MCF 10A (cell line): ENCODE measurements around the gene GLTP. TPM values are rescaled to one million over a fixed set of nuclear protein-coding genes. Genes with fewer than 3 reads are reported as not detected.

Experiments used
- BruUV-seq: library from RNA; stranded (reverse); fragments of 400-500 nt; replicated peaks from 2 replicates; lab custom pipeline; 2021; lab: Mats Ljungman, UMichigan
- CTCF ChIA-PET: fragments of 300-600 bp; sonication (Branson Sonifier 250); formaldehyde crosslinking; extraction: SDS; loops from one replicate; lab custom pipeline; 2021; ENCODE audit warnings: antibody characterized with exemption, inconsistent platforms; lab: Yijun Ruan, JAX
- POLR2A ChIA-PET: fragments of 300-600, 350-650 bp; sonication (Branson Sonifier 250); formaldehyde crosslinking; extraction: SDS; loops from one replicate; lab custom pipeline; 2020; ENCODE audit warnings: antibody characterized with exemption, inconsistent platforms; lab: Yijun Ruan, JAX
- DNase-seq: peaks from one replicate; pipeline ENCODE4 v3.0.0-alpha.2; 2018; ENCODE audit not compliant: unreplicated experiment
- H3K27ac Mint-ChIP-seq: one replicate; pipeline ENCODE4 v1.8.0; 2022; ENCODE audit warnings: mild to moderate bottlenecking, low read depth, mixed read lengths; ENCODE audit not compliant: unreplicated experiment
- H3K27me3 Mint-ChIP-seq: one replicate; pipeline ENCODE4 v1.8.0; 2022; ENCODE audit warnings: mixed read lengths; ENCODE audit not compliant: insufficient read depth, unreplicated experiment
- H3K36me3 Mint-ChIP-seq: one replicate; pipeline ENCODE4 v1.8.0; 2022; ENCODE audit warnings: mild to moderate bottlenecking, moderate library complexity, mixed read lengths; ENCODE audit not compliant: insufficient read depth, unreplicated experiment
- H3K4me1 Mint-ChIP-seq: one replicate; pipeline ENCODE4 v1.8.0; 2022; ENCODE audit warnings: mixed read lengths; ENCODE audit not compliant: insufficient read depth, unreplicated experiment
- H3K4me3 Mint-ChIP-seq: one replicate; pipeline ENCODE4 v1.8.0; 2022; ENCODE audit warnings: mild to moderate bottlenecking, moderate library complexity, mixed read lengths; ENCODE audit not compliant: unreplicated experiment
- H3K9me3 Mint-ChIP-seq: one replicate; pipeline ENCODE4 v1.8.0; 2022; ENCODE audit warnings: mixed read lengths; ENCODE audit not compliant: unreplicated experiment
- intact Hi-C: fragments of 100-400 bp; cut with micrococcal nuclease; formaldehyde crosslinking; loops from 2 replicates; pipeline ENCODE4 v1.14.1; 2022
- total RNA-seq: library from RNA; stranded (reverse); gene quantifications from 2 replicates; pipeline ENCODE4 v1.2.3, GENCODE V29; 2022
- TF ChIP-seq, protein P1 (sequence below): fragments of 200-600 bp; IDR thresholded peaks from one replicate; pipeline ENCODE4 v1.8.0; 2022; ENCODE audit warnings: antibody characterized with exemption, mild to moderate bottlenecking; ENCODE audit not compliant: unreplicated experiment

The GLTP gene
- total RNA-seq, 1 experiment from 2014 or later: 37.2 TPM

DNA sequence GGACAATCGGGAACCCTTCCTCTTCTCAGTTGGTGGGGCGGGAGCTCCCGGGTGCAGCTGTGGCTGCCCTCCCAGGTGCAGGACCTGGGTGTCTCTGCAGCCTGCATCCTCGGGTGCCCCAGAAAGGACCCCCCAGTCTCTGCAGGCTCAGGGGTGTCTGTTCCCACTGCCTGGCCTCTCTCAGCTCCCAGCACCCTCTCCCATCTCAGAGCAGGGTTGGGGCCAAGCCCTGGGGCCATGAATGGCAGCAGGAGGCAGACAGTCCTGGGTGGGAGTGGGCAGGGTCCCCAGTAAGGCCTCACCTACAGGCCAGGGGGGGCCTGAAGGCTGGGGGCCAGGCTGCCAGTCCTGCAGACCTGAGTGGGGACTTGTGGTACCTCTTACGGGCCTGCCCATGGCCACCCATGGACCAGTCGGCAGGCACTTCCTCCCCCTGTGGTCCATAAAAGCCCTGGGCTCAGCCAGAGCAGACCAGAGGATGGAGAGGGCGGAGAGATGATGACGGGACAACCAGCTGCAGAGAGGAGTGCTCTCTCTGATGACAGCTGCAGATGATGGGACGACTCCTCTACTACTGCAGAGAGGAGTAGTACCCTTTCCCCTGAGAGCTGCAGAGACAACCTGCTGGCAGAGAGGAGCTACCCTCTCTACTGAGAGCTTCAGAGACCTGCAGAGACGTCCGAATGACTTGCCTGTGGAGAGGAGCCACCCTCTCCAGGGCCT, 46.3 kb upstream of the GLTP start:
- H3K4me1 Mint-ChIP-seq: no peaks in the 10 kb centered on the region
- no peaks in the 10 kb centered on the region for H3K9me3 Mint-ChIP-seq
- ChIA-PET POLR2A (no interaction called here), CTCF (interaction anchor here (0.7 to 3.2 kb wide), 13 partner anchors 11 to 766 kb away, joined by 3 to 21 read pairs (median 5); no protein-coding TSS in a partner anchor)
- TF ChIP-seq, protein P1, sequence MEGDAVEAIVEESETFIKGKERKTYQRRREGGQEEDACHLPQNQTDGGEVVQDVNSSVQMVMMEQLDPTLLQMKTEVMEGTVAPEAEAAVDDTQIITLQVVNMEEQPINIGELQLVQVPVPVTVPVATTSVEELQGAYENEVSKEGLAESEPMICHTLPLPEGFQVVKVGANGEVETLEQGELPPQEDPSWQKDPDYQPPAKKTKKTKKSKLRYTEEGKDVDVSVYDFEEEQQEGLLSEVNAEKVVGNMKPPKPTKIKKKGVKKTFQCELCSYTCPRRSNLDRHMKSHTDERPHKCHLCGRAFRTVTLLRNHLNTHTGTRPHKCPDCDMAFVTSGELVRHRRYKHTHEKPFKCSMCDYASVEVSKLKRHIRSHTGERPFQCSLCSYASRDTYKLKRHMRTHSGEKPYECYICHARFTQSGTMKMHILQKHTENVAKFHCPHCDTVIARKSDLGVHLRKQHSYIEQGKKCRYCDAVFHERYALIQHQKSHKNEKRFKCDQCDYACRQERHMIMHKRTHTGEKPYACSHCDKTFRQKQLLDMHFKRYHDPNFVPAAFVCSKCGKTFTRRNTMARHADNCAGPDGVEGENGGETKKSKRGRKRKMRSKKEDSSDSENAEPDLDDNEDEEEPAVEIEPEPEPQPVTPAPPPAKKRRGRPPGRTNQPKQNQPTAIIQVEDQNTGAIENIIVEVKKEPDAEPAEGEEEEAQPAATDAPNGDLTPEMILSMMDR: no peak
- no peak for DNase-seq
- no peak overlapping the region for H3K27ac Mint-ChIP-seq
- intact Hi-C loops: loop anchor here (1.0 to 2.0 kb wide), 5 partner anchors 26 to 121 kb away; partner anchors contain the start of genes GLTP and TCHP
- no peak overlapping the region for H3K4me3 Mint-ChIP-seq
- H3K27me3 Mint-ChIP-seq: no peaks in the 10 kb centered on the region
- peaks cover 20% of the 10 kb centered on the region for H3K36me3 Mint-ChIP-seq
- no TSS peak for BruUV-seq

DNA sequence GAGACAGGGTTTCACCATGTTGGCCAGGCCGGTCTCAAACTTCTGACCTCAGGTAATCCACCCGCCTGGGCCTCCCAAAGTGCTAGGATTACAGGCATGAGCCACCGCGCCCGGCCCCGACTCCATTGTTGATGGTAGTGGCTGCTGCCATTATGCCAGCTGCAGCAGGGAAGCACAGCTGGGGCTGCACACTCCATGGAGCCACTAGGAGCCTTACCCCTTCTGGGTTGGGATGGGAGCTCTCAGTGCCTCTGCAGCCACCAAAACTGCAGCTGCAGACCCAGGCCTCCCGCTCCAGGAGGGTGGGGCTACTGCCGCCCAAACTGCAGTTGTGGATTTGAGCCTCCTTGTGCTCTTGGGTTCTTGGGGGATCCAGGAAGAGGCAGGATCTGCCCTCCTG, 45.7 kb upstream of the GLTP start:
- TF ChIP-seq, protein P1: no peak
- no TSS peak for BruUV-seq

DNA sequence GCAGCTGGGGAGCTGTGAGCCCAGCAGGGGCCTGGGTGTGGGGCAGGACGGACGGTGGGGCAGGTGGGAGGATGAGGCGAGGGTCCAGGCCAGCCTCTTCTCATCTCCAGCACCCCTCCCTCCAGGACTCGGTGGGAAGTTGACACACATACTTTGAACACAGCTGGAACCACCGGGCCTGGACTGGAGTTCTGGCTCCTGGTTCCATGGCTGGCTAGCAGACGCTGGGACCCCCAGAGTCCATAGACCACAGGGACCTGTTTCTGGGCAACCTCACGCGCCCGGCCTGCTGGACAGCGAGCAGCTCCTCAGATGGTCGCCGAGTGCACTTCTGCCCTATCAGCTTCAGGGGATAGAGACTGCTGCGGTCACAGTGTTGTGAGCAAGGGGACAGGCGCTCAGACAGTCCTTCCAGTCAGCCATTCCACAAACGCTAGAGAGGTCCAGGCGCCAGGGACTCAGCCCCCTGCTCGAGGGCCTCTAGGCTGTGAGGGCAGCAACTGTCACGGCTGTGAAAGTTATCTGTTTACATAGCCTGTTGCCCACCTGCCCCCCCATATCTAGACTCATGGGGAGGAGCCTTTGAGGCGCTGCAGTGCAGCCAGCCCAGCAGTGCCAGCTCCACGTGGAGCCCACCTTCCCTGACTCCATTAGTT, 45.0 kb upstream of the GLTP start:
- no TSS peak for BruUV-seq
- no peak for DNase-seq
- H3K27ac Mint-ChIP-seq: no peak overlapping the region
- peaks cover 16% of the 10 kb centered on the region for H3K36me3 Mint-ChIP-seq
- TF ChIP-seq, protein P1: no peak
- no peaks in the 10 kb centered on the region for H3K9me3 Mint-ChIP-seq
- ChIA-PET CTCF (interaction anchor here (0.6 to 3.2 kb wide), 6 partner anchors 11 to 454 kb away, joined by 3 to 21 read pairs (median 6); no protein-coding TSS in a partner anchor), POLR2A (no interaction called here)
- no peaks in the 10 kb centered on the region for H3K4me1 Mint-ChIP-seq
- no peaks in the 10 kb centered on the region for H3K27me3 Mint-ChIP-seq
- intact Hi-C loops: no loop called here
- H3K4me3 Mint-ChIP-seq: no peak overlapping the region

More for the DNA sequence above, 45.7 kb upstream of the GLTP start:
- no peak overlapping the region for H3K27ac Mint-ChIP-seq
- CTCF ChIA-PET: interaction anchor here (0.7 to 3.2 kb wide), 7 partner anchors 11 to 121 kb away, joined by 3 to 21 read pairs (median 7); no protein-coding TSS in a partner anchor
- H3K4me3 Mint-ChIP-seq: no peak overlapping the region
- H3K27me3 Mint-ChIP-seq: no peaks in the 10 kb centered on the region
- intact Hi-C loops: loop anchor here (2.0 kb wide), 3 partner anchors 25 to 45 kb away; partner anchors contain the start of genes GLTP and TCHP
- DNase-seq: no peak
- no peaks in the 10 kb centered on the region for H3K4me1 Mint-ChIP-seq
- no peaks in the 10 kb centered on the region for H3K9me3 Mint-ChIP-seq
- peaks cover 14% of the 10 kb centered on the region for H3K36me3 Mint-ChIP-seq
- POLR2A ChIA-PET: no interaction called here
